HepG2 (cell line): ENCODE results near the gene TUBA4A. TPM values are rescaled to one million over a fixed set of nuclear protein-coding genes. Genes with fewer than 3 reads are reported as not detected.
A peak's percentile ranks its signal among the peaks of the same experiment; 100 is the strongest.

ENCODE experiments used
- AGO1 ChIP-seq: fragments of 200-400 bp; formaldehyde crosslinking; IDR thresholded peaks from 2 replicates; pipeline ENCODE4 v1.6.1; 2017; ENCODE audit warnings: mild to moderate bottlenecking, low read depth, low read length, moderate library complexity; ENCODE audit not compliant: poor library complexity, severe bottlenecking
- CENPT ChIP-seq: sonication (generic); formaldehyde crosslinking; IDR thresholded peaks from 2 replicates; pipeline ENCODE4 v1.8.0; 2022; ENCODE audit warnings: low read depth, mild to moderate bottlenecking, moderate library complexity, missing genetic modification reagents
- DMAP1 ChIP-seq: IDR thresholded peaks from 2 replicates; pipeline ENCODE4 v1.6.1; 2016
- FOXC1 ChIP-seq: sonication (generic); formaldehyde crosslinking; IDR thresholded peaks from 2 replicates; pipeline ENCODE4 v1.8.0; 2022; ENCODE audit warnings: mild to moderate bottlenecking, missing genetic modification reagents, borderline replicate concordance
- FOXM1 ChIP-seq: sonication (generic); formaldehyde crosslinking; IDR thresholded peaks from 2 replicates; pipeline ENCODE4 v1.5.0; 2020; ENCODE audit warnings: missing genetic modification reagents
- HCFC1 ChIP-seq: fragments of 150-350 bp; IDR thresholded peaks from 2 replicates; pipeline ENCODE4 v1.6.1; 2014; ENCODE audit warnings: low read depth, low read length
- HDAC2 ChIP-seq: sonication (generic); formaldehyde crosslinking; IDR thresholded peaks from 2 replicates; pipeline ENCODE4 v1.4.0; 2020; ENCODE audit warnings: missing genetic modification reagents
- HIVEP1 ChIP-seq: sonication (generic); formaldehyde crosslinking; IDR thresholded peaks from 2 replicates; pipeline ENCODE4 v1.4.0; 2020; ENCODE audit warnings: mild to moderate bottlenecking, missing genetic modification reagents
- HNF4A ChIP-seq: sonication (generic); formaldehyde crosslinking; IDR thresholded peaks from 2 replicates; pipeline ENCODE4 v1.4.0; 2020; ENCODE audit warnings: missing genetic modification reagents
- JUND ChIP-seq: sonication (generic); formaldehyde crosslinking; IDR thresholded peaks from 2 replicates; pipeline ENCODE4 v1.8.0; 2022; ENCODE audit warnings: mild to moderate bottlenecking, missing genetic modification reagents
- KAT8 ChIP-seq: IDR thresholded peaks from 2 replicates; pipeline ENCODE4 v1.6.1; 2016; ENCODE audit warnings: missing genetic modification reagents, missing compliant biosample characterization
- MYNN ChIP-seq: sonication (generic); formaldehyde crosslinking; IDR thresholded peaks from 2 replicates; pipeline ENCODE4 v1.4.0; 2020; ENCODE audit warnings: mild to moderate bottlenecking, low read depth, missing genetic modification reagents
- NR2F6 ChIP-seq, 2 experiments: IDR thresholded peaks; 2 replicates each; pipeline ENCODE4 v1.6.1; 2016; ENCODE audit warnings: antibody characterized with exemption in 1 of 2, mild to moderate bottlenecking in 1 of 2
- SP5 ChIP-seq: IDR thresholded peaks from 2 replicates; pipeline ENCODE4 v1.6.1; 2016; ENCODE audit warnings: low read depth, borderline replicate concordance
- THYN1 ChIP-seq: sonication (generic); formaldehyde crosslinking; IDR thresholded peaks from 2 replicates; pipeline ENCODE4 v1.8.1; 2023; ENCODE audit warnings: low read depth, mild to moderate bottlenecking, moderate library complexity, missing genetic modification reagents, borderline replicate concordance
- ZFP37 ChIP-seq: sonication (generic); formaldehyde crosslinking; IDR thresholded peaks from 2 replicates; pipeline ENCODE4 v1.4.0; 2020; ENCODE audit warnings: missing genetic modification reagents, borderline replicate concordance
- ZNF138 ChIP-seq: sonication (generic); formaldehyde crosslinking; IDR thresholded peaks from 2 replicates; pipeline ENCODE4 v1.5.0; 2020; ENCODE audit warnings: mild to moderate bottlenecking, low read depth, missing genetic modification reagents
- ZNF207 ChIP-seq: fragments of 450-650 bp; IDR thresholded peaks from 2 replicates; pipeline ENCODE4 v1.6.1; 2016; ENCODE audit warnings: antibody characterized with exemption, borderline replicate concordance
- ZNF333 ChIP-seq: sonication (generic); formaldehyde crosslinking; IDR thresholded peaks from 2 replicates; pipeline ENCODE4 v1.4.0; 2020; ENCODE audit warnings: mild to moderate bottlenecking, missing genetic modification reagents, borderline replicate concordance
- ZNF337 ChIP-seq: sonication (generic); formaldehyde crosslinking; IDR thresholded peaks from 2 replicates; pipeline ENCODE4 v1.5.1; 2020; ENCODE audit warnings: missing genetic modification reagents, low read depth, mild to moderate bottlenecking, borderline replicate concordance
- ZNF703 ChIP-seq: sonication (generic); formaldehyde crosslinking; IDR thresholded peaks from 2 replicates; pipeline ENCODE4 v1.5.1; 2020; ENCODE audit warnings: missing genetic modification reagents, mild to moderate bottlenecking, moderate library complexity, borderline replicate concordance
- ZNF782 ChIP-seq: sonication (generic); formaldehyde crosslinking; IDR thresholded peaks from 2 replicates; pipeline ENCODE4 v1.4.0; 2020; ENCODE audit warnings: missing genetic modification reagents, mild to moderate bottlenecking, borderline replicate concordance
- polyA plus RNA-seq, 8 experiments: library from polyadenylated mRNA; depleted of rRNA in 3 of 8; stranded (reverse) in 7 of 8; unstranded in 1 of 8; fragments of >200 nt; fragmentation: Illumina TruSeq in 4 of 8; extraction: Trizol in 4 of 8; gene quantifications; 2 replicates each; pipeline versions ENCODE4 v1.2.1 to v1.2.3, GENCODE V29; 2011 to 2016; ENCODE audit warnings: low read depth in 4 of 8, missing spikeins in 1 of 8, mixed read lengths in 1 of 8; ENCODE audit not compliant: insufficient read depth in 1 of 8
- total RNA-seq, 5 experiments: library from RNA; depleted of rRNA; stranded (reverse); fragments of >200 nt; fragmentation: Illumina TruSeq; extraction: Trizol; gene quantifications; 2 replicates each; pipeline ENCODE4 v1.2.3, GENCODE V29; 2016; ENCODE audit warnings: low read depth in 1 of 5
- TF ChIP-seq, protein P1 (sequence below): IDR thresholded peaks from 2 replicates; pipeline ENCODE4 v1.6.1; 2016; ENCODE audit warnings: missing compliant biosample characterization, missing genetic modification reagents, borderline replicate concordance
- TF ChIP-seq, protein P2 (sequence below): sonication (generic); formaldehyde crosslinking; IDR thresholded peaks from 2 replicates; pipeline ENCODE4 v1.5.0; 2020; ENCODE audit warnings: missing genetic modification reagents
- TF ChIP-seq, protein P3 (sequence below): sonication (generic); formaldehyde crosslinking; IDR thresholded peaks from 2 replicates; pipeline ENCODE4 v1.8.1; 2023; ENCODE audit warnings: mild to moderate bottlenecking, moderate library complexity, missing genetic modification reagents
- TF ChIP-seq, protein P4 (sequence below): IDR thresholded peaks from 2 replicates; pipeline ENCODE4 v1.6.1; 2016

The TUBA4A gene
- total and polyA plus RNA-seq, 2 of the 13 experiments (the other 11 are each of a cell fraction or from before 2014, with no cell fraction given) = 1.3 to 12.7 TPM

DNA sequence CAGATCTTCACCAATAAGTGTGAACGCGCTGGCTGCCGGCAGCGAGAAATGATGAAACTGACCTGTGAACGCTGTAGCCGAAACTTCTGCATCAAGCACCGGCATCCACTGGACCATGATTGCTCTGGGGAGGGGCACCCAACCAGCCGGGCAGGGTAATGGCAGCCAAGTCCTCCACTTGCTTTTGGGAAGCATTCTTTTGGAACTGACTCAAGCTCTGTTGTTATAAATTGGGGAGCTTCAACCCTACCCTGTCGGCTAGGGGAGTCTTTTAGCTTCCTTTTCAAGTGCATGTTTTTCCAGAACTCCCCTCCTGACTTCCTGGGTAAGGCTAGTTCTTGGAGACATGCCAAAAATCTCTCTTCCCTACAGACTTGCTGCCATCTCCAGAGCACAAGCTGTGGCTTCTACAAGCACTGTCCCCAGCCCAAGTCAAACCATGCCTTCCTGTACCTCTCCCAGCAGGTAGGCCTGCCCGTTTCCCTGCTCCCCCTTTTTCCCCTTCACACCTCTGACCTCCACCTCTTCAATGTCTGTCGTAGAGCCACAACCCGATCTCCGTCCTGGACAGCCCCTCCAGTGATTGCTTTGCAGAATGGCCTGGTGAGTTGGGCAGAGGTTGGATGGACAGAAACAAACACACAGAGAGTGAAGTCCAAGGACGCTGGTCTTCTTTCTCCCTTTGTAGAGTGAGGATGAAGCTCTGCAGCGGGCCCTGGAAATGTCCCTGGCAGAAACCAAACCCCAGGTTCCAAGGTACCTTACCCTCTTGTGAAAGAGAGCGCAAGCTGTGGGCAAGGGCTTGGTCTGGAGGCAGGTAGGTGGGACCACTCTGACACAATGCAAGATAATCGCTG lies 45.6 kb downstream of the TUBA4A start (continued):
- TF ChIP-seq HNF4A (CRISPR knock-in tag) (peak; percentile 98), ZNF782 (no peak; the same call in 1 of the 2 replicates), JUND (peak; percentile 53; the same call in 1 of the 2 replicates), ZNF333 (CRISPR knock-in tag) (no peak), ZNF703 (CRISPR knock-in tag) (no peak), CENPT (CRISPR knock-in tag) (no peak), HCFC1 (no peak), THYN1 (CRISPR knock-in tag) (no peak), FOXM1 (no peak), HDAC2 (CRISPR knock-in tag) (peak; percentile 94), DMAP1 (no peak; the same call in 1 of the 2 replicates), ZNF207 (no peak), KAT8 (CRISPR knock-in tag) (peak; percentile 78), NR2F6 (IDR thresholded peaks at IDR 0.05) (peak; percentile 76), NR2F6 (CRISPR knock-in tag; IDR thresholded peaks at IDR 0.05) (peak; percentile 86; the same call in 1 of the 2 replicates), ZFP37 (CRISPR knock-in tag) (0 out of 2 replicates have a peak, but pooled peaks have one; percentile 19), MYNN (CRISPR knock-in tag) (no peak), SP5 (CRISPR knock-in tag) (peak; percentile 54; the same call in 1 of the 2 replicates), HIVEP1 (CRISPR knock-in tag) (no peak), AGO1 (no peak), FOXC1 (peak; percentile 4; the same call in 1 of the 2 replicates), ZNF337 (CRISPR knock-in tag) (peak; percentile 80), ZNF138 (CRISPR knock-in tag) (no peak)
- TF ChIP-seq, protein P1, sequence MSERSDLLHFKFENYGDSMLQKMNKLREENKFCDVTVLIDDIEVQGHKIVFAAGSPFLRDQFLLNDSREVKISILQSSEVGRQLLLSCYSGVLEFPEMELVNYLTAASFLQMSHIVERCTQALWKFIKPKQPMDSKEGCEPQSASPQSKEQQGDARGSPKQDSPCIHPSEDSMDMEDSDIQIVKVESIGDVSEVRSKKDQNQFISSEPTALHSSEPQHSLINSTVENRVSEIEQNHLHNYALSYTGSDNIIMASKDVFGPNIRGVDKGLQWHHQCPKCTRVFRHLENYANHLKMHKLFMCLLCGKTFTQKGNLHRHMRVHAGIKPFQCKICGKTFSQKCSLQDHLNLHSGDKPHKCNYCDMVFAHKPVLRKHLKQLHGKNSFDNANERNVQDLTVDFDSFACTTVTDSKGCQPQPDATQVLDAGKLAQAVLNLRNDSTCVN (CRISPR knock-in tag) = no peak; the same call in 1 of the 2 replicates
- TF ChIP-seq, protein P2, sequence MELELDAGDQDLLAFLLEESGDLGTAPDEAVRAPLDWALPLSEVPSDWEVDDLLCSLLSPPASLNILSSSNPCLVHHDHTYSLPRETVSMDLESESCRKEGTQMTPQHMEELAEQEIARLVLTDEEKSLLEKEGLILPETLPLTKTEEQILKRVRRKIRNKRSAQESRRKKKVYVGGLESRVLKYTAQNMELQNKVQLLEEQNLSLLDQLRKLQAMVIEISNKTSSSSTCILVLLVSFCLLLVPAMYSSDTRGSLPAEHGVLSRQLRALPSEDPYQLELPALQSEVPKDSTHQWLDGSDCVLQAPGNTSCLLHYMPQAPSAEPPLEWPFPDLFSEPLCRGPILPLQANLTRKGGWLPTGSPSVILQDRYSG (CRISPR knock-in tag) = no peak
- TF ChIP-seq, protein P3, sequence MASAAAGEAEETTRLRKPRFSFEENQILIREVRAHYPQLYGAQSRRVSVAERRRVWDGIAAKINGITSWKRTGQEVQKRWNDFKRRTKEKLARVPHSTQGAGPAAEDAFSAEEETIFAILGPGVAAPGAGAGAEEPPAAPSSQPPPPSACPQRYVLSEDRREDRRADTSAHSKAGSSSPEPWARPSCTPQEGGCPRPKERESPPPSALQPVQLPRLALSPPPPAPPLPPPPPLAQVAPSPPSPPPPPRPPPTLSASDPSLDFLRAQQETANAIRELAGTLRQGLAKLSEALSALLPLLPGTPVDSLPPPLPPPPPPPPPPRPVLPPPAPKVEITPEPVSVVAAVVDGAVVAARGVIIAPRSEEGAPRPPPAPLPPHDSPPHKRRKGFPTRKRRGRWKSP (CRISPR knock-in tag) = peak; percentile 53; the same call in 1 of the 2 replicates
- TF ChIP-seq, protein P4, sequence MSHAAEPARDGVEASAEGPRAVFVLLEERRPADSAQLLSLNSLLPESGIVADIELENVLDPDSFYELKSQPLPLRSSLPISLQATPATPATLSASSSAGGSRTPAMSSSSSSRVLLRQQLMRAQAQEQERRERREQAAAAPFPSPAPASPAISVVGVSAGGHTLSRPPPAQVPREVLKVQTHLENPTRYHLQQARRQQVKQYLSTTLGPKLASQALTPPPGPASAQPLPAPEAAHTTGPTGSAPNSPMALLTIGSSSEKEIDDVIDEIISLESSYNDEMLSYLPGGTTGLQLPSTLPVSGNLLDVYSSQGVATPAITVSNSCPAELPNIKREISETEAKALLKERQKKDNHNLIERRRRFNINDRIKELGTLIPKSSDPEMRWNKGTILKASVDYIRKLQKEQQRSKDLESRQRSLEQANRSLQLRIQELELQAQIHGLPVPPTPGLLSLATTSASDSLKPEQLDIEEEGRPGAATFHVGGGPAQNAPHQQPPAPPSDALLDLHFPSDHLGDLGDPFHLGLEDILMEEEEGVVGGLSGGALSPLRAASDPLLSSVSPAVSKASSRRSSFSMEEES (CRISPR knock-in tag) = no peak
